GM12872 (cell line): ENCODE data around the gene BAHD1.

Source experiments
- CTCF ChIP-seq: IDR thresholded peaks from 3 replicates; pipeline ENCODE4 v1.5.1; 2011; ENCODE audit warnings: low read depth, mild to moderate bottlenecking, low read length, moderate library complexity; ENCODE audit not compliant: insufficient read depth

The BAHD1 gene

DNA sequence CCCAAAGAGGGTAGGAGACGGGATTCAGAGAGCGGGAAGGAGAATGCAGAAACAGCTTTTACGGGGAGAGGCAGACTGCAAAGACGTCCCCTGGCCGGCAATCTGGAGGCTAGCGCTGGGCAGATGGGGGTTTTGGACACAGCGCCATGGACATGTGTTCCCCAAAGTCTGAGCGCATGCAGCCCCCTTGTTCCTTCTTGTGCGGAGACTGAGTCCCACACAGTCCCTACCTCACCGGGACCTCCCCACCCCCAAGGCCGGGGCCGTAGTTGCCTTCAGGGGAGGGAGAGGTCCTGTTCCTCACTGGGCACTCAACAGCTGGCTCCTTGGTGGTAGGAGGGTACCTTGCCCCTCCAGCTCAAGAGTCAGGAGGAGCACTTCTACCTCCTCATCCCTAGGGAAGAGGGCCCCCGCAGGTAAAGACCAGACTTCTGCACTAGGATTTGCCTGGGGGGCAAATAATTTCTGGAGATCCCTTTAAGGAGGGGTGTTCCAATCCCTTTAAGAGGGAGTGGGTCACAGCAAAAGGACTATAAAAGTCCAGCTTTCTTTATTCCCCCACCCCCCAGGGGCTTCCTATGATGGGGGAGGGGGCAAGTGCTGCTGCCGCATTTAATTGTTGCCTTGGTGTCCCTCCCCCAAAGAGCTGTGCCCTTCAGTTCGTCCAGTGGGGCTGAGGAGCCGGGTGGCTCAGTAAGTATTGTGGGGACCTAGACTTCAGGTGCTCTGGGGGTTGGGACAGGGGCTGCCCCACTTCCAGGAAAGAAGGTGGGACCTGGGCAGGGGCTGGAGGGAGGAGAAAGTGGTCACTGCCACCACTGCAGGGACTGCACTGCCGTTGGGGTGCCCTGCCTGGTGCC lies 3.6 kb upstream of the BAHD1 start:
- TF ChIP-seq CTCF, result no peak

DNA sequence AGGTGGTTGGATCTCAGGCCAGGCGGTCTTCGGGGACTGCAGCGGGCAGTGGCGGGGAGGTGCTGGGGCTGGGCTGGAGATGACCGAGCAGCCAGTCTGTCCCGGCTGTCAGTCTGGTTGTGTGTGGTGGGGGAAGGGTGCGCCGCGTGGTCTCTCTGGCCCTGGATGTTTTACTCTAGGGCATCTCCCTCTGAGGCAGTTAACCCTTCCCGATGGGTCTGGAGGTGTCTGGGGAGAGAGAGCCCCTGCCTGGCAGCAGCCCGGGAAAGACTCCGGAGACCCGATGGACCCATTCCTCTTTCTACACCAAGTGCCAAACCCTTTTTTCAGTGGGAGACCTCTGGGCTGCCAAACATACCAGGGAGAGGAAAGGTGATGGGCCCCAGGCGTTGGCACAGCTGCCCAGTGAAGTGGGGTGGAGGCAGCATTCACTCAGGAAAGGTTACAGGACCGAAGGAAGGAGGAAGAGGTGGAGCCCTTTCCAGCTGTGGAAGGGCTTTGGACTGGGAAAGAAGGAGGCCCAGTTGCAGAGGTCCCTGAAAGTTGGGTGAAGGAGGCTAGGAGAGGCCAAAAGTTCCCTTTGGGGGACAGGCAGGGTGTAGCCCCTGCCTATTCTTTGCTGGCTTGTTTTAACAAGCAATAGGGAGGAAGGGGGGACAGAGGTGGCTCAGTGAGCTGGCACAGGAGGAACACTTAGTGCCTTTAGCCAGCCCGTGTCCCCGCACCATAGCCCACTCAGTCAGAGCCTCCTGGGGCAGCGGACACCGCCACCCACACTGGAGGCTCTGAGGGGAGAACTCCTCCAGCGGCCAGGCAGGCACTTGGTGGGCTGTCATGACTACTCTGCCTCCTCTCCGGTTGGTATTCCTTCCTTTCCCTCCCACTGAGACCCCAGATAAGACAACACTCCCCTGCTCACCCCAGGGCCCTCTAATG lies 2.7 kb upstream of the BAHD1 start:
- no peak for TF ChIP-seq CTCF

DNA sequence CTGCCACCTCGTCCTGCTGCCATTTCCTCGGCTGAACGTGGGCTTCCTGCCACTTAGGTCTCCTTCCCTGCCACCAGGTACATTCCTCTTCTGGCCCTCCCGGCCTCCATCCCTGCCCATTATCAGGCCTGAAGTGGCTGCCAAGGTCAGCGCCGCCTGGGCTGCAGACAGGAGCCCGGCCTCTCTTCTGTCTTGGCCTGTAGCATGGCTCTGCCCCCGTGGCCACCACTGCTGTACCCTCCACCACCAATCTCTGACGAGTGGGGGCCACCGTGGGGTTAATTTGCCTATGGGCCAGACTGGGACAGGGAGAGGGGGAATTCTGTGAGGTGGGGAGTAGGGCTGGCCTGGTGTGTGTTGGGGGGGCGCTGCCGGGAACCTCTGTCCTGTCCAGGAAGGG lies 2.0 kb upstream of the BAHD1 start:
- no peak for TF ChIP-seq CTCF

- TF ChIP-seq CTCF, result no peak
These were observed 1.2 kb upstream of the BAHD1 start for GRCh38 chr15:40439461-40439959.

DNA sequence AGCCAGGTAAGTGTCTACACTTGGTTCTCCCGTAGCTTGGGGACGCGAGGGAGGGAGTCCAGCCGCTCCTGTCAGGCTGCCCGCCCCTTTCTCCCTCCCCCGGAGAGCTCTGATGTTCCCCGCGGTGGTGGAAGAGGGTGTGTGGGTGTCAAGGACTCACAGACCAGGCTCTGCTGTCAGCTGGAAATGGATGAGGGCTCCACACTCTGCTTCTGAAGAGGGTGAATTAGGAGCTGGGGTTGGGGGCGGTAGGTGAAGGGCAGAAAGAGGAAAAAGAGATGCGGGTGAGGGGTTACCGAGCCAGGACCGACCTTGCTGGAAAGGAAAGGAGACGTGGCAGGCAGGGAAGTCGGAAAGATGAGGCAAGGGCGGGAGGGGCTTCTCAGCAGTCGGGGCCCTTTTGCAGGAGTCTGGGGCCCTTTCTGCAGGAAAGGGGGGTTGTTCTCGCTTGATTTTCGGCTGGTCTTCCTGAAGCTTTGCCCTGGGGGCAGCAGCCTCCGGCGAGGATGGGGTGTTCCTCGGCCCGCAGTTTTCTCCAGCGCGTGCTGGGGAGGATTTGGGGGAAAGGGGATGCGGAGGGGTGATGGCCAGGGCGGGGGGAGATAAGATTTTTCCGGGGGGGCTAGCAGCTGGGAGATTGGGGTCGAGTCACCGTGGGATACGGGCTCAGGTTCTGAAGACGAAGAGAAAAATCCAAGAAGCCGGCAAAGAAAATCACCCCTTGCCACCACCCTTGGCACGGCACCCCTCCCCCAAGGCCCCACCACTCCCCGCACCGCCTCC lies 602 bp upstream of the BAHD1 start:
- TF ChIP-seq CTCF, result no peak

DNA sequence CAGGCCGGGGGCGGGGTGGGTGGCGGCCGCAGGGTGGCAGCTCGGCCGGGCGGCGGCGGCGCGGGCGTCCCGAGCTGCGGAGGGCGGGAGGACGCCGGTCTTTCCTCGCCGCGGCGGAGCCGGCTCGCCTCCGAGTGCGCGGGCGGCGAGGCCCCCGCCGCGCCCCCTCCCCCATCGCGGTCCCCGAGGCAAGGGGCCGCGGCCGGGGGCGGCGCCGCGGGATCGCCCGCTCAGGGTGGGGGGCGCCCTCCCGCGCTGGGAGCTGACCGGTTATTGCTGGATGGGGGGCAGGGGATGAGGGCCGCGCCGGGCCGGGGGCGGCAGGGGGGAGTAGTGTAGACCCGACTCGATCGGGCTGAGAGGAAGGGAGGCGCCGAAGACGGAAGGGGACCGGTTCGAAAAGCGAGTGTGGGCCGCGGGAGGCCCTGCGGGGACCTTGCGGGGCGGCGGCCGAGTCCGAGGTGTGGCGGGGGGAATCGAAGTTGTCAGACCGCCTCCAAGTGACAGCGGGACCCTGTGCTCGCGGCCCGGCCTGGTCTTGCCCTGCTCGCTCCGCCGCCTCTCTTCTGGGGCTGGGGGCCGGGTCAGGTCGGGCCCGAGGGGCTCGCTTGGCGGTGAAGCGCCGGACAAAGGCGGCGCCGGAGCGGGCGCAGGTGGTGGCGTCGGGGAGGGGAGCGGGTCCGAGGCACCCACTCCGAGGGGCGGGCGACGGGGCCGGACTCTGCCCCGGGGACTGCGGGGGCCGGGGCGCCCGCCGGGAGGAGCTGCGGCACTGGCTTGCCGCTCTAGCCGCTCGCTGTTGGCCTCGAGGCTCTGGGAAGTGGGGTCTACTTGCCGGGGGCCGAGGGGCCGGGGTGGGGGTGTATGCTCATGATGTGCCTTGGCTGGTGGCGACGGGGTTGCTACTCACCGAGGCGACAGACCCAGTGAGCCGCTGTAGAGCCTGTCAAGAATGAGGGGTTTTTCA lies 1.1 kb downstream of the BAHD1 start:
- TF ChIP-seq CTCF, result 0 out of 3 replicates have a peak, but pooled peaks have one; percentile 5
